Cardiac muscle cell (in vitro differentiated cells and primary cell): ENCODE data around the gene CLCA1. TPM values are rescaled to one million over a fixed set of nuclear protein-coding genes. Genes with fewer than 3 reads are reported as not detected.

ENCODE experiments used
- DNase-seq, 2 donors: peaks; one replicate each; pipeline versions ENCODE4 v3.0.0 to v3.0.0-alpha.2; 2010 to 2017; ENCODE audit warnings: low read depth in 1 of 2, low spot score in 1 of 2
- H3K27ac ChIP-seq: fragments of 200-600 bp; sonication (generic); 2 replicates; pipeline ENCODE4 v1.5.1; 2016
- H3K27me3 ChIP-seq: fragments of 200-600 bp; sonication (generic); 2 replicates; pipeline ENCODE4 v1.6.0; 2016; ENCODE audit warnings: control low read depth
- H3K36me3 ChIP-seq: fragments of 200-600 bp; sonication (generic); 2 replicates; pipeline ENCODE4 v1.5.1; 2016; ENCODE audit warnings: control low read depth
- H3K4me1 ChIP-seq: fragments of 200-600 bp; sonication (generic); 2 replicates; pipeline ENCODE4 v1.8.1; 2017; ENCODE audit warnings: low read depth, mild to moderate bottlenecking, mixed run types
- H3K4me3 ChIP-seq: fragments of 200-600 bp; sonication (generic); 2 replicates; pipeline ENCODE4 v1.5.1; 2016; ENCODE audit warnings: mild to moderate bottlenecking
- H3K9me3 ChIP-seq: fragments of 200-600 bp; sonication (generic); 2 replicates; pipeline ENCODE4 v1.5.1; 2017; ENCODE audit warnings: low read depth, mild to moderate bottlenecking, control low read depth
- polyA plus RNA-seq: library from polyadenylated mRNA; unstranded; fragments of >200 nt; fragmentation: Nextera tagmentation; extraction: Ambion mirVana; gene quantifications from 2 replicates; pipeline ENCODE4 v1.2.1, GENCODE V29; 2016
- total RNA-seq: library from RNA; depleted of rRNA; stranded (reverse); fragments of >200 nt; gene quantifications from 2 replicates; pipeline ENCODE4 v1.2.3, GENCODE V29; 2016
- TF ChIP-seq, protein P1 (sequence below): IDR thresholded peaks from 2 replicates; pipeline ENCODE4 v1.5.1; 2012; ENCODE audit warnings: low read depth, mild to moderate bottlenecking, low read length

The CLCA1 gene
- total and polyA plus RNA-seq, 2 experiments from 2014 or later, result not detected

DNA sequence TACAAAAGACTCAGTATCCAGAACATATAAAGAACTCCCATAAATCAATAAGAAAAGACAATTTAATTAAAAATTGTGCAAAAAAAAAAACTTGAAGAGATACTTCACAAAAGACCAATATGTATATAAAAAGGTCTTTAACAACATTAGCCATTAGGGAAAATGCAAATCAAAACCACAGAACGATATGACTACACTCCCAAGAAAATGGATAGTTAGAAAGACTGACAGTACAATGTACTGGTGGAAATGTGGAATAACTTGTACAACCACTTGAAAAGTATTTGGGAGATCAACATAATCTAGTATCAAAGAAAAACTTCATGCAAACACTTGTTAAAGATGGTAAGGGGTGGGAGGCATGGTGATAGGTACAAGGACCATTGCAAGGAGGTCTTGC is 3.9 kb upstream of the CLCA1 start:
- no peak overlapping the region for H3K4me3 ChIP-seq
- peaks cover 6% of the 10 kb centered on the region for H3K4me1 ChIP-seq
- H3K27me3 ChIP-seq, result no peaks in the 10 kb centered on the region
- no peak overlapping the region for H3K27ac ChIP-seq
- H3K36me3 ChIP-seq, result no peaks in the 10 kb centered on the region
- DNase-seq, result no peak
- no peaks in the 10 kb centered on the region for H3K9me3 ChIP-seq
- TF ChIP-seq, protein P1, sequence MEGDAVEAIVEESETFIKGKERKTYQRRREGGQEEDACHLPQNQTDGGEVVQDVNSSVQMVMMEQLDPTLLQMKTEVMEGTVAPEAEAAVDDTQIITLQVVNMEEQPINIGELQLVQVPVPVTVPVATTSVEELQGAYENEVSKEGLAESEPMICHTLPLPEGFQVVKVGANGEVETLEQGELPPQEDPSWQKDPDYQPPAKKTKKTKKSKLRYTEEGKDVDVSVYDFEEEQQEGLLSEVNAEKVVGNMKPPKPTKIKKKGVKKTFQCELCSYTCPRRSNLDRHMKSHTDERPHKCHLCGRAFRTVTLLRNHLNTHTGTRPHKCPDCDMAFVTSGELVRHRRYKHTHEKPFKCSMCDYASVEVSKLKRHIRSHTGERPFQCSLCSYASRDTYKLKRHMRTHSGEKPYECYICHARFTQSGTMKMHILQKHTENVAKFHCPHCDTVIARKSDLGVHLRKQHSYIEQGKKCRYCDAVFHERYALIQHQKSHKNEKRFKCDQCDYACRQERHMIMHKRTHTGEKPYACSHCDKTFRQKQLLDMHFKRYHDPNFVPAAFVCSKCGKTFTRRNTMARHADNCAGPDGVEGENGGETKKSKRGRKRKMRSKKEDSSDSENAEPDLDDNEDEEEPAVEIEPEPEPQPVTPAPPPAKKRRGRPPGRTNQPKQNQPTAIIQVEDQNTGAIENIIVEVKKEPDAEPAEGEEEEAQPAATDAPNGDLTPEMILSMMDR, result no peak

DNA sequence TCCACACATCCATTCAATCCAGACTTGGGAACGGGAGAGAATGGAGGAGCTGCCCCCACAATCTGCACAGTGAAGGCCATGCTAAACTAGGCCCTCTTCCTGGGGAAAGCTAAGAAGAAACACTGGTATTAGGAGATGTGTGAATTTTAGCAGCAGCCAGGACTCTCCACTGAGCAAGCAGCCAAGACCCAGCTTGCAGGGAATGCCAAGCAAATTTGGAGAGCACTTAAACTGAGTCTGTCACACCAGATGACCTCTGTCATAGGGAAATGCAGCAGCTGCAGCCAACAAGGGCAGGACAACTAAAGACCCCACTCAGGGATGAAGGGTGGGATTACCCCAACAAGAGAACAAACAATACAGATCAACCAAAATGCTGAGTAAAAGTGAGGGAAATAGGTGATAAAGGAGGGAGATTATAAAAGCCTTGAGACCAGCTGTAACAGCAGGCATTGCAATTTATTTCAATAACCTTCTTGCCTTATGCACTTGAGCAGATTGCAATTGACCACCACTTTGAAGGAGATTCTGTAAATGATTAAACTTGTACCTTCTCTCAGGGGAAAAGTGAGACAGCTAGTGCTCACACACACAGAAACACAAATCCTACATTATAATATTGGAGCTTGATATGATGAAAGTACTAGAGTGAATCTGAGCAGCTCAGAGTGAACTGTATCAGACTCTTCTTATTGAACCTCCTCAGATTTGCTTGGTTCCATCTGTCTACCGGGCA is 2.5 kb upstream of the CLCA1 start:
- H3K27me3 ChIP-seq, result no peaks in the 10 kb centered on the region
- H3K9me3 ChIP-seq, result no peaks in the 10 kb centered on the region
- H3K36me3 ChIP-seq, result no peaks in the 10 kb centered on the region
- H3K27ac ChIP-seq, result no peak overlapping the region
- peaks cover under 1% of the 10 kb centered on the region for H3K4me1 ChIP-seq
- TF ChIP-seq, protein P1, result no peak
- no peak overlapping the region for H3K4me3 ChIP-seq
- DNase-seq, result no peak

DNA sequence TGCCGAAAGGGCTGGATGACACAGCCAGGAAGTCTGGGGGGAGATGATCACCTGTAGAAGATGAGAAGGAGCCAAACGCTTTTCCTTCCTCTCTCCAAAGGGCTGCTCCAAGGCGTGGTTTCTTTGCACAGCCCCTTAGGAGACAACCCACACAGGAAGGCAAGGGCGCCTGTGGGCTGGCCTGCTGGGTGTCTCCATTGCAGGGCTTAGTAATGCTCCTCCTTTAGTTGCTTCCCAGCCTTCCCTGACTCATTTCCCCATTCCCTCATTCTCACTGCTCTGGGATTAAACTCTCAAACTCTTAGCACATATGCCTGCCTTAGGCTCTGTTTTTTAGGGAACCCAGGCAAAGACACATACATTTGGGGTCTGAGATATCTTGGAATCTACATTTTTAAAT is 1.7 kb upstream of the CLCA1 start:
- Histone ChIP-seq H3K36me3 (no peaks in the 10 kb centered on the region), H3K27me3 (no peaks in the 10 kb centered on the region)
- TF ChIP-seq, protein P1, result no peak

DNA sequence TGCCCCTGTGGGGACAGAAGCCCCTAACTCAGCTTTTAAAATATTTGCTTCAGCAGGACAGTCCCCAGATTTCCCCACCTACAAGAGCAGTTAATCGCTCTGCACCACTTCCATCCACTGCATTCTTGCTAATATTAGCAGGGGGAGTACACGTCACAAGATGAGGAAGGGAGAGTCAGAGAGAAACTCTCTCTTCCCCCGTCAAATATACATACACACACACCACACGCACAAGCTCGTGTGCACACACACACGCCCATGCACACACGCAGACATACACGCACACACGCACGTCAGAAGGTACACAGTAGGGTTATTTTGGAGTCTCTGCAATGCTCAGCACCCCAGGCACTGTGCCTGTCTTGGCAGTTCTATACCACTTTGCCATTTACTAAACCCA is 2.1 kb downstream of the CLCA1 start:
- Histone ChIP-seq H3K27me3 (no peaks in the 10 kb centered on the region), H3K27ac (no peak overlapping the region), H3K9me3 (no peaks in the 10 kb centered on the region), H3K4me1 (no peaks in the 10 kb centered on the region), H3K36me3 (no peaks in the 10 kb centered on the region), H3K4me3 (no peak overlapping the region)
- TF ChIP-seq, protein P1, result no peak
- DNase-seq, result no peak

More for the DNA sequence above, 1.7 kb upstream of the CLCA1 start:
- Histone ChIP-seq H3K4me1 (no peaks in the 10 kb centered on the region), H3K9me3 (no peaks in the 10 kb centered on the region), H3K4me3 (no peak overlapping the region), H3K27ac (no peak overlapping the region)
- no peak for DNase-seq

DNA sequence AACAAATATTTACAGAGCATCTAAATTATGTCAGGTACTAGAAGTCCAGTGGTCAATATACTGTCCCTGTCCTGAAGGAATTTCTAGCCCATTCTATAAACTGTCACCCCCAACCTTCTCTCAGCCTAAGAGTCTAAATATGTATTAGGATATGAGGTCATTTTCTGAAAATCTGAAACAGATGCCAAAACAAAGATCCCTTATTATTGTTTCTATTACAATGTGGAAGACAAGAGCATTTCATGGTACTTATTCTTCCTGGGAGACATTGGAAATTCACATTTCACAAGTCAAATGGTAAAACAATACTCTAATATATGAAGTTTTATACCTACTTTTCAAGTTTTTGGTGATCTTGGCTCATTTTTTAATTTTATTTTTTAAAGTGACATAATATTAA is 2.6 kb downstream of the CLCA1 start:
- Histone ChIP-seq H3K27ac (no peak overlapping the region), H3K9me3 (no peaks in the 10 kb centered on the region), H3K27me3 (no peaks in the 10 kb centered on the region), H3K4me1 (no peaks in the 10 kb centered on the region), H3K36me3 (no peaks in the 10 kb centered on the region), H3K4me3 (no peak overlapping the region)
- DNase-seq, result no peak
- TF ChIP-seq, protein P1, result no peak
